Measurements from ENCODE around the gene ATG13.

Gene ATG13

GRCh38 chr11:46617972-46618314 lies 590 bp downstream of the ATG13 start:
- Histone ChIP-seq H3K4me3 (ENCODE audit: low read depth, low read length) (peak overlapping the region; percentile 79), H3K4me1 (ENCODE audit: control insufficient read depth, insufficient read depth, low read length) (no peaks in the 10 kb centered on the region), H3K9me3 (ENCODE audit: control insufficient read depth, insufficient read depth, low read depth, low read length) (no peaks in the 10 kb centered on the region), H3K27ac (ENCODE audit: extremely low read depth, low read depth, low read length) (peak overlapping the region; percentile 83), H3K36me3 (ENCODE audit: control insufficient read depth in 2 of 2, insufficient read depth in 1 of 2, low read length in 2 of 2) (peaks cover 0 to 25% of the 10 kb centered on the region in 2 experiments; a peak in 2 of 3 replicates)
- TF ChIP-seq ZIC2 (tag by site-specific recombination; IDR thresholded peaks at IDR 0.05), result no peak
- no peak for TF ChIP-seq ZNF654 (tag by site-specific recombination; IDR thresholded peaks at IDR 0.05; ENCODE audit: low read depth)
- no peak for TF ChIP-seq ZNF777 (tag by site-specific recombination; IDR thresholded peaks at IDR 0.05; ENCODE audit: borderline replicate concordance)
- no peak for TF ChIP-seq ZNF132 (tag by site-specific recombination; IDR thresholded peaks at IDR 0.05; ENCODE audit: borderline replicate concordance)
- TF ChIP-seq ZNF24 (tag by site-specific recombination; IDR thresholded peaks at IDR 0.05), result no peak
- TF ChIP-seq ZNF830 (tag by site-specific recombination; IDR thresholded peaks at IDR 0.05; ENCODE audit: low read depth), result no peak
- TF ChIP-seq ZNF335 (tag by site-specific recombination; conservative IDR thresholded peaks at IDR 0.05), result 0 out of 2 replicates have a peak, but pooled peaks have one; percentile 20
- TF ChIP-seq ZXDB (tag by site-specific recombination; IDR thresholded peaks at IDR 0.05), result peak; percentile 100
- no peak for TF ChIP-seq ZNF76 (tag by site-specific recombination; IDR thresholded peaks at IDR 0.05; ENCODE audit: borderline replicate concordance, low read depth)
- TF ChIP-seq PRDM2 (tag by site-specific recombination; IDR thresholded peaks at IDR 0.05; ENCODE audit: borderline replicate concordance), result no peak
- no peak for TF ChIP-seq GLIS1 (tag by site-specific recombination; IDR thresholded peaks at IDR 0.05)
- TF ChIP-seq ZNF624 (tag by site-specific recombination; IDR thresholded peaks at IDR 0.05), result no peak
- no peak for TF ChIP-seq BCL11A (tag by site-specific recombination; IDR thresholded peaks at IDR 0.05; ENCODE audit: low read depth)
- no peak for TF ChIP-seq WT1 (tag by site-specific recombination; IDR thresholded peaks at IDR 0.05)
- TF ChIP-seq, protein P1, sequence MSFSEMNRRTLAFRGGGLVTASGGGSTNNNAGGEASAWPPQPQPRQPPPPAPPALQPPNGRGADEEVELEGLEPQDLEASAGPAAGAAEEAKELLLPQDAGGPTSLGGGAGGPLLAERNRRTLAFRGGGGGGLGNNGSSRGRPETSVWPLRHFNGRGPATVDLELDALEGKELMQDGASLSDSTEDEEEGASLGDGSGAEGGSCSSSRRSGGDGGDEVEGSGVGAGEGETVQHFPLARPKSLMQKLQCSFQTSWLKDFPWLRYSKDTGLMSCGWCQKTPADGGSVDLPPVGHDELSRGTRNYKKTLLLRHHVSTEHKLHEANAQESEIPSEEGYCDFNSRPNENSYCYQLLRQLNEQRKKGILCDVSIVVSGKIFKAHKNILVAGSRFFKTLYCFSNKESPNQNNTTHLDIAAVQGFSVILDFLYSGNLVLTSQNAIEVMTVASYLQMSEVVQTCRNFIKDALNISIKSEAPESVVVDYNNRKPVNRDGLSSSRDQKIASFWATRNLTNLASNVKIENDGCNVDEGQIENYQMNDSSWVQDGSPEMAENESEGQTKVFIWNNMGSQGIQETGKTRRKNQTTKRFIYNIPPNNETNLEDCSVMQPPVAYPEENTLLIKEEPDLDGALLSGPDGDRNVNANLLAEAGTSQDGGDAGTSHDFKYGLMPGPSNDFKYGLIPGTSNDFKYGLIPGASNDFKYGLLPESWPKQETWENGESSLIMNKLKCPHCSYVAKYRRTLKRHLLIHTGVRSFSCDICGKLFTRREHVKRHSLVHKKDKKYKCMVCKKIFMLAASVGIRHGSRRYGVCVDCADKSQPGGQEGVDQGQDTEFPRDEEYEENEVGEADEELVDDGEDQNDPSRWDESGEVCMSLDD (tag by site-specific recombination; IDR thresholded peaks at IDR 0.05), result 0 out of 2 replicates have a peak, but pooled peaks have one; percentile 3
- no peak for TF ChIP-seq IKZF3 (tag by site-specific recombination; IDR thresholded peaks at IDR 0.05)
- TF ChIP-seq ZNF529 (tag by site-specific recombination; IDR thresholded peaks at IDR 0.05; ENCODE audit: insufficient replicate concordance), result no peak
- TF ChIP-seq ZBTB20 (tag by site-specific recombination; IDR thresholded peaks at IDR 0.05), result peak; percentile 23; the same call in 1 of the 2 replicates
- CTCF ChIA-PET, result interaction anchor here (0.6 to 3.5 kb wide), 17 partner anchors 13 to 266 kb away, joined by 3 to 16 read pairs (median 4); partner anchors contain the start of gene CHRM4
- POLR2A ChIA-PET, result interaction anchor here (0.6 to 1.8 kb wide), 3 partner anchors 9 to 83 kb away, joined by 4 to 7 read pairs (median 4); partner anchors contain the start of genes ARHGAP1 and ZNF408

All from HEK293 (cell line).